ENCODE results near the gene MAPK9.
A peak's percentile ranks its signal among the peaks of the same experiment; 100 is the strongest.
"Not testable (repeated sequence)": the region's sequence is repeated elsewhere in the genome, so short reads cannot be mapped to it uniquely, and the experiment has no call there.

MAPK9 gene

GRCh38 chr5:180326989-180327565 is 35.2 kb upstream of the MAPK9 start:
- DNase-seq (ENCODE audit: low read depth) = no peak

DNA sequence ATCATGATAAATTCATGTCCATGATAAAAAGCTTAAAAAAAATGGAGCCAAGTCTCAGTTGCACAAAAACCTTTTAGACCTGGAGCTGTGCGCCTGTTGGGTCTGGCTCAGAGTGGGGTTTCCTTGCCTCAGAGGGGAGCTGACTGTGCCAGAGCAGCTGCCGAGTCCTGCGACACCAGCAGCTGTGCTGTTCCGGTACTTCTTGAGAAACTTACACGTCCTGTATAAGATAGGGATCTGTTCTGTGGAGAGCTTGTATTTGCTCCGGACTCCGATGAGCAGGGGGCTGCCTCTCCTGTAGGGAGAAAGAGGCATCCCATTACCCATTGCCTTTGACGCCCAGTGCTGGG is 32.7 kb upstream of the MAPK9 start:
- no peak for DNase-seq (ENCODE audit: low read depth)

GRCh38 chr5:180323941-180324600 is 32.2 kb upstream of the MAPK9 start:
- DNase-seq (ENCODE audit: low read depth) = no peak

- no peak for DNase-seq (ENCODE audit: low read depth)
These were observed 31.3 kb upstream of the MAPK9 start for GRCh38 chr5:180323160-180323559.

- no peak for DNase-seq (ENCODE audit: low read depth)
These were observed 26.7 kb upstream of the MAPK9 start for GRCh38 chr5:180318456-180319089.

GRCh38 chr5:180316586-180316985 is 24.7 kb upstream of the MAPK9 start:
- no peak for DNase-seq (ENCODE audit: low read depth)

DNA sequence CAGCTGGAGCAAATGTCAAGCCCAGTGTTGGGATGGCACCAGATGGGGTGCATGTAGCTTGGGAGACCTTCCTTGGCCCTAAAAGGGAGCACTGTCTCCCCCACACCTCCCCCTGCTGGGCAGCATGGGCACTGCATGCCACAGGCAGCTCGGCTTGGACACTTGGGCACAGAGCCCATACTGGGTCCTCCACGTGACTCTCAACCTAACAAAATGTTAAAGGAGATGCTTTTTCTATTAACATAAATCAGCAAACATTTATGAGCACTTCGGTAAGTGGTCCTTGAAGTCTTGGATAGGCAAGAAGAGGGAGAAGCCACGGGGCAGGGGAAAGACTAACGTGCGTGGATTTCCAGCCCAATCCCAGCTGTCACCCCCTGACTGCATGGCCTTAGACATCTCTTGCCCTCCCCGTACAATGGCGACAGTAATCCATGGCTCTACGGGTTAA is 23.9 kb upstream of the MAPK9 start:
- DNase-seq (ENCODE audit: low read depth) = peak; percentile 35

GRCh38 chr5:180313677-180314505 is 22.0 kb upstream of the MAPK9 start:
- DNase-seq (ENCODE audit: low read depth) = no peak

GRCh38 chr5:180311216-180311615 is 19.3 kb upstream of the MAPK9 start:
- no peak for DNase-seq (ENCODE audit: low read depth)

DNA sequence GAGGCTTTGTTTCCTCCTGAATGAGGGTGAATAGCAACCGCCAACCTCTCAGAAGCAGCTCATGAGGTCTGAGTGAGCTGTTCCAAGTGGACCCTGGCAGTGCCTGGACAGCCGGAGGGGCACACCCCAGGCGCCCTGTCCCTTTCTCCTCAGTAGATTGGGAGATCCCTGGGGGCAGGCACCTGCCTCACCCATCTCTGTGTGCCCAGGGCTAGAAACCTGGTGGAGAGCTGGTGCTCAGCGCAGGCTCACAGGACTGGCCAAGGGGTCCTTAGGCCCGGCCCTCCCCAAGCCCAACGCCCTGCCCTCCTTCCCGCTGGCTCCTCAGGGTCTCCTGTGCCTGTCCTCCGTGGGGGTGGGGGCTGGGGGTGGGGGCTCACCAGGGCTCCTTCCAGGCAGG is 14.9 kb upstream of the MAPK9 start:
- DNase-seq (ENCODE audit: low read depth) = no peak

- DNase-seq (ENCODE audit: low read depth) = no peak
These were observed 13.6 kb upstream of the MAPK9 start for GRCh38 chr5:180305481-180305880.

DNA sequence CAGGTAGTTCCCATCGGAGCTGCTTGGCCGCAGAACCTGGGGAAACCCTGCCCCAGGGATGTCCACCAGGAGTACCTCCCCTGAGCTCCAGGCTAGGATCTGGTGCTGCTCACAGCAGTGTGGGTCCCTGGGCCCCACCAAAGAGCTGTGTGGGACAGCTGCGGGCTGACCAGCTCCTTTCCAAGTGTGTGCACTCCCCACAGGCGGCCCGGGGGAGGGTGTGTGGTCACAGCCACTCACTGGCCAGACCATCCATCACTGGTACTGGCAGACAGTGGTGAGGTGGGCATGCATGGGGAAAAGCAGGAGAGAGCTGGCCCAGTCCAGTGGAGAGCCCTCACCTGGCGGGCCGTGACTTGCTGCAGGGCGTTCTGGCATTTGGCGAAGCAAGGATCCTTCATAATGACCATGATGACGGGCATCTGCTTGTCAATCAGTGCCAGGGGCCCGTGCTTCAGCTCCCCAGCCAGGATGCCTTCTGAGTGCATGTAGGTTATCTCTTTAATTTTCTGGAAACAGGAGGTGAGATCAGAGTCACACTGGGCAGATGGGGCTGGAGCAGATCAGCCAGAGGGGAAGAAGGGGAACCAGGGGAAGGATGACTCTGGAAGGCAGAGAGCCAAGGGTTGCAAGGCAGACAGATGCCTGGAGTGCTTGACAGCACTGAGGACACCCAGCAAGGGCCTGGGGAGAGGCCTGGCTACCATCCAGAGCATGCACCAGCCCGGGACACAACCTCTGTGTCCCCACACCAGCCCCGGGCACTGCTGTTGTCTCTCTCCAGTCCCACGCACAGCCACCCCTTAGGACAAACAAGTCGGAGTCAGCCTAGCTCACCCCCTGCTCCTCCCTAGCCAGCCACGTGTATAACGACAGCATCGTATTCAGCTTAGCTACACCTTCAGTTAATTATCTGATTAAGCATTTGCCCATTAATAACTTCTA is 12.8 kb upstream of the MAPK9 start:
- no peak for DNase-seq (ENCODE audit: low read depth)

DNA sequence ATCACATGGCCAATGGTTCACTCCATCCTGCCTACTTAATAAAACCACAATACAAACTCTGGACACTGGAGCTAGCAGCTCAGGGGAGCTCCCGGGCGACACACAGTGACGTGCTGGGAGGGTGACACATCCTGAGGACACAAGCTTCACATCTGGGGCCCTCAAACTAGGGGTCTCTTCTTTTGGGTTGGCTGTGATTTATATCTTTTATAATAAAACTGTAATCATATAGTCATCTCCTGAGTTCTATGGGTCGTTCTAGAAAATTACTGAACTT is 12.1 kb upstream of the MAPK9 start:
- no peak for DNase-seq (ENCODE audit: low read depth)

GRCh38 chr5:180303226-180304015 is 11.5 kb upstream of the MAPK9 start:
- DNase-seq (ENCODE audit: low read depth) = no peak

- no peak for DNase-seq (ENCODE audit: low read depth)
These were observed 10.4 kb upstream of the MAPK9 start for GRCh38 chr5:180302256-180302655.

DNA sequence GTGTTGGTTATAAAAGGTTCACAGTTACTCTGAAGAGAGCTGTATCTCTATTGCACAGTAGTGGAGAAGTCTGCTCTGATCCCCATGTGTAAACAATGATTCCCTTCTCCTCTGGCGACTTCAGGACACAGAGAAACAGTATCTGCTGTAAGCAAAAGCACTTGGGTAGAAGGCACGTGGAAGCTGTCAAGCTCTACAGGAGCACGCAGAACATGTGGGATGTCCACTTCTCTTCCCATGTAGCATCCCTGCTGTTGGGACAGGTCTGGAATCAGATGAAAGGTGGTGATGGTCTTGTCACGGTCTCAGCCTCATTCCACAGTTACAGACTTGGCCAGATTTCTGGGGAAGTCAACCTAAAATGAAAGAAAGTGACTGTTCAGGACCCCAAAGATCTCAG is 9.4 kb upstream of the MAPK9 start:
- DNase-seq (ENCODE audit: low read depth) = no peak

GRCh38 chr5:180299526-180299925 is 7.6 kb upstream of the MAPK9 start:
- no peak for DNase-seq (ENCODE audit: low read depth)

DNA sequence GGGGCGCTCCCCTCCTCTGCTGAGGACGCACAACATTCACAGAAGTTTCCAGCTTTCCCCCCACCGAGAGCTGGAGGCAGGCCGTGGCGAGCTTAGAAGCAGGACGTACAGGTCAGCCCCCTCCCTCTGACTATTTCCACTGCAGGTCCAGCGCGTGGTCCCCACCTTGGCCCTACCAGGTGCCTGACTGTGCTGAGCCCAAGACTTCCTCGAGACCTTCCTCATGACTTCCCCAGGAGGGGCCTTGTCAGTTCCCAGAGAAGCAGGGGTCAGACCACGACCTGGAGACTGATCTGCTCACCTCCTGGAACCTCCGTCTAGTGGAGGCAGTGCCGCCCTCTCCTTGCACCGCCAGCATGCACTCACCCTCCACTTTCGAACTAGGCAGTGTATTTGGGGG is 7.1 kb upstream of the MAPK9 start:
- not testable (repeated sequence) for DNase-seq (ENCODE audit: low read depth)

- DNase-seq (ENCODE audit: low read depth) = no peak
These were observed 5.9 kb upstream of the MAPK9 start for GRCh38 chr5:180297587-180298282.

DNA sequence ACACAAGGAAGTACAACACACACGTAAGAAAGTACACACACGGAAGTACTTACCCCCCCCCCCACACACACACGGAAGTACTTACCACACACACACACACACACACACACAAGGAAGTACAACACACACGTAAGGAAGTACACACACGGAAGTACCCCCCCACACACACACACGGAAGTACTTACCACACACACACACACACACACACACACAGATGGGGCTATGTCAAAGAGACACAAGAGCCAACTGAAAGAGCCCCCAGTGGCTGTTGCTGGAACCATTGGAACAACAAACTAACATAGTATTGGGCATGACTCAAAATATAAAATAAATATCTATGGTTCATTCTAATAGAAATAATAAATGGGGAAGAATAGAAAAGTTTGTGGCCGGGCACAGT is 4.9 kb upstream of the MAPK9 start:
- DNase-seq (ENCODE audit: low read depth) = no peak
